C1 segment of cervical spinal cord (tissue), 14 donors: ENCODE data around the gene ADGRL1.

Experiments used
- DNase-seq, 14 donors: peaks; one replicate each; lab custom pipeline; 2025; lab: John Stamatoyannopoulos, UW

Gene ADGRL1

GRCh38 chr19:14139944-14140343 lies 66.0 kb downstream of the ADGRL1 start:
- DNase-seq: peak in 1 of 14 donors; percentile 25

GRCh38 chr19:14138576-14139265 lies 67.2 kb downstream of the ADGRL1 start:
- DNase-seq: peak in 6 of 14 donors; percentile 7 to 33 (median 20)

GRCh38 chr19:14136509-14137281 lies 69.3 kb downstream of the ADGRL1 start, which contains the start of gene ASF1B:
Gene ASF1B (minus strand): TSS chr19:14136589. CDS start chr19:14136456, 133 bp downstream.
- DNase-seq: peak; percentile 92 to 100 (median 98)

GRCh38 chr19:14135985-14136508 lies 69.9 kb downstream of the ADGRL1 start:
- DNase-seq: no peak

- no peak for DNase-seq
Observed at GRCh38 chr19:14135355-14135754, 70.6 kb downstream of the ADGRL1 start.

GRCh38 chr19:14127929-14128509 lies 78.0 kb downstream of the ADGRL1 start:
- DNase-seq: peak in 2 of 14 donors; percentile 10 to 26

- no peak for DNase-seq
Observed at GRCh38 chr19:14127176-14127575, 78.8 kb downstream of the ADGRL1 start.

GRCh38 chr19:14122924-14123323 lies 83.0 kb downstream of the ADGRL1 start:
- no peak for DNase-seq

- DNase-seq: no peak
Observed at GRCh38 chr19:14120497-14120780, 85.5 kb downstream of the ADGRL1 start.

- DNase-seq: no peak
Observed at GRCh38 chr19:14119644-14120496, 86.1 kb downstream of the ADGRL1 start.

GRCh38 chr19:14119146-14119545 lies 86.8 kb downstream of the ADGRL1 start:
- no peak for DNase-seq

- peak in 12 of 14 donors; percentile 71 to 93 (median 86) for DNase-seq
Observed at GRCh38 chr19:14118165-14119051, 87.6 kb downstream of the ADGRL1 start.

- peak; percentile 95 to 100 (median 98) for DNase-seq
Observed at GRCh38 chr19:14117668-14118164, 88.3 kb downstream of the ADGRL1 start, which contains the start of gene PRKACA. Gene PRKACA (minus strand): TSS chr19:14117762. CDS start chr19:14117547, 215 bp downstream.

GRCh38 chr19:14116918-14117578 lies 88.9 kb downstream of the ADGRL1 start:
- peak in 6 of 14 donors; percentile 31 to 65 (median 44) for DNase-seq

- no peak for DNase-seq
Observed at GRCh38 chr19:14116525-14116917, 89.4 kb downstream of the ADGRL1 start.

GRCh38 chr19:14115756-14116155 lies 90.2 kb downstream of the ADGRL1 start:
- DNase-seq: no peak

- peak in 6 of 14 donors; percentile 7 to 41 (median 16) for DNase-seq
Observed at GRCh38 chr19:14114854-14115253, 91.1 kb downstream of the ADGRL1 start.

- DNase-seq: no peak
Observed at GRCh38 chr19:14114439-14114838, 91.5 kb downstream of the ADGRL1 start.

GRCh38 chr19:14113762-14114414 lies 92.1 kb downstream of the ADGRL1 start:
- peak in 2 of 14 donors; percentile 11 to 15 for DNase-seq
